GM18873 (cell line): ENCODE data around the gene COPA.

ENCODE experiments used
- ATAC-seq: cut with Tn5 transposase; IDR thresholded peaks from one replicate; pipeline ENCODE4 v1.9.1; 2021; ENCODE audit warnings: mild to moderate bottlenecking, moderate library complexity, moderate number of reproducible peaks; ENCODE audit not compliant: unreplicated experiment, low FRiP score

COPA gene

DNA sequence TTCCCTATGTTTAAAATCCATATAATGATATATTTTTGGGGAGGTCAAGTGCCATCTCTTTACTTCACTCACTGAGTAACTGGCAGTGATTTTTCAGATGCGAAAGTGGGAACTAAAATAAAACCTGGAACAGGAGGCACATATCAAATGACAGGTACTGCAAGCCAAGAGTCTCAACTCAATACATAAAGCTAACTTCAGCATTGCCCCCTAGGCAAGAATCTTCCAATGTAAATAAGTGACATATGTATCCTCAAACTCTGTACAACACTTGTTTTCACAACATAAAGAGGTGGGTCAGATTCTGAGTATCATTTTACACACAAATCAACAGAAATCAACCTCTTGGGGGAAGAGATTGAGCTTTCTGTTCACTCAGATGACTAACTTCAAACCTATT, 98.8 kb downstream of the COPA start:
- ATAC-seq: no peak

- no peak for ATAC-seq
Observed at GRCh38 chr1:160243767-160244166, 99.3 kb downstream of the COPA start.

GRCh38 chr1:160239582-160240299, 103.3 kb downstream of the COPA start:
- no peak for ATAC-seq
